SU-DHL-6 (cell line): ENCODE results near the gene MAGEB17.

Source experiments
- CTCF ChIP-seq: fragments of 200-600 bp; sonication (generic); IDR thresholded peaks from one replicate; pipeline ENCODE4 v1.5.1; 2017; ENCODE audit warnings: antibody characterized with exemption, mild to moderate bottlenecking, low read length, moderate library complexity; ENCODE audit not compliant: insufficient read depth, poor library complexity, severe bottlenecking
- EZH2phosphoT487 ChIP-seq: fragments of 200-600 bp; sonication (generic), shearing (Covaris generic); conservative IDR thresholded peaks from 2 replicates; pipeline ENCODE4 v1.6.1; 2018; ENCODE audit warnings: mild to moderate bottlenecking, antibody characterized with exemption, low read length, moderate library complexity, mixed read lengths

- TF ChIP-seq CTCF (no peak), EZH2phosphoT487 (no peak)
These were observed 32.1 kb downstream of the MAGEB17 start for GRCh38 chrX:16199343-16199742.
